AG10803 (cell line): ENCODE measurements around the gene TMEM47.

Source experiments
- DNase-seq: peaks from one replicate; pipeline ENCODE4 v3.0.0; 2010; ENCODE audit warnings: low read depth
- H3K4me3 ChIP-seq: 2 replicates; pipeline ENCODE4 v1.5.1; 2011; ENCODE audit warnings: mild to moderate bottlenecking, low read length, control low read depth
- TF ChIP-seq, protein P1 (sequence below): conservative IDR thresholded peaks from 2 replicates; pipeline ENCODE4 v1.5.1; 2011; ENCODE audit warnings: mild to moderate bottlenecking, low read length, control low read depth, inconsistent platforms

TMEM47 gene

DNA sequence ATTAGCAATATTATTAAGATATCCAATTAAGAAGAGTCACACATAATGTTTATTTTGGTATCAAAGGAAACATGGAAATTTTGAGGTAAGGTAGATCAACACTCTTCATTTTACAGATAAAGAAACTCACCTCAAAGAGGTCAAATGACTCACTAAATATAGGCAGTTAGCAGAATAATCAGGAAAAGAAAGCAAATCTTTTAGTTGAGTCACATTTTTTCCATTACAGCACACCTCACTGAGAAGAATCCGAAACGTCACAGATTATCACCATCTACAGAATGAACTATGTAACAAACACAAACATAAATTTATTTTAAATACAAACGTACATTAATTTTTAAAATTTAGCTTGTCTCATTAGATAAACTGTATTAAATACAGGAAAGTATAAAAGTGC, 70.1 kb downstream of the TMEM47 start:
- no peak overlapping the region for H3K4me3 ChIP-seq
- DNase-seq = no peak
- TF ChIP-seq, protein P1, sequence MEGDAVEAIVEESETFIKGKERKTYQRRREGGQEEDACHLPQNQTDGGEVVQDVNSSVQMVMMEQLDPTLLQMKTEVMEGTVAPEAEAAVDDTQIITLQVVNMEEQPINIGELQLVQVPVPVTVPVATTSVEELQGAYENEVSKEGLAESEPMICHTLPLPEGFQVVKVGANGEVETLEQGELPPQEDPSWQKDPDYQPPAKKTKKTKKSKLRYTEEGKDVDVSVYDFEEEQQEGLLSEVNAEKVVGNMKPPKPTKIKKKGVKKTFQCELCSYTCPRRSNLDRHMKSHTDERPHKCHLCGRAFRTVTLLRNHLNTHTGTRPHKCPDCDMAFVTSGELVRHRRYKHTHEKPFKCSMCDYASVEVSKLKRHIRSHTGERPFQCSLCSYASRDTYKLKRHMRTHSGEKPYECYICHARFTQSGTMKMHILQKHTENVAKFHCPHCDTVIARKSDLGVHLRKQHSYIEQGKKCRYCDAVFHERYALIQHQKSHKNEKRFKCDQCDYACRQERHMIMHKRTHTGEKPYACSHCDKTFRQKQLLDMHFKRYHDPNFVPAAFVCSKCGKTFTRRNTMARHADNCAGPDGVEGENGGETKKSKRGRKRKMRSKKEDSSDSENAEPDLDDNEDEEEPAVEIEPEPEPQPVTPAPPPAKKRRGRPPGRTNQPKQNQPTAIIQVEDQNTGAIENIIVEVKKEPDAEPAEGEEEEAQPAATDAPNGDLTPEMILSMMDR = no peak

DNA sequence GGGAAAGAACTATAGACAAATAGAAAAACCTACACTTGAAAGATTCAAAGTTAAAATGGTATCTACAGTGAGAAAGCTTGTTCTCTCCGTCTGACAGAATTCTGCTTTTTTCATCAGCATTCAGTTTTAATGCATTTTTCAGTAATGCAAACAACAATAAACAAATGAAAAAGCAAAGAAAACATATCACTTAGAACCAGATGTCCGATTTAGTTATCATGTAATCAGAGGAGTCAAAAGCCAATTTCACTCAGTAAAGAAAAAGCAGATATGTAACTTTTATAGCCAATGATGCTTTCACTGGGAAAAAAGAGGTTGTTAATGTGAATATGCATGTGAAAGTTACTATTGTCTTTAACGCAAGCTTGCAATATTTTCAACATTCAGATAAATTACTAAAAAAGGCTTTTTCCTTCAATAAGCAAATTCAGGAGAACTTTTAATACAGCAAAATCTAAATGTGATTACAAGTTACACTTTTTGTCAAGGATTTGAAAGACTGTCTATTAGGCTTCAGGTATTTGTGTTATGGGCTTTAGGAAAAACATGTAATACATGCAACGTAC, 70.7 kb downstream of the TMEM47 start:
- TF ChIP-seq, protein P1 = no peak
- no peak overlapping the region for H3K4me3 ChIP-seq
- DNase-seq = no peak

DNA sequence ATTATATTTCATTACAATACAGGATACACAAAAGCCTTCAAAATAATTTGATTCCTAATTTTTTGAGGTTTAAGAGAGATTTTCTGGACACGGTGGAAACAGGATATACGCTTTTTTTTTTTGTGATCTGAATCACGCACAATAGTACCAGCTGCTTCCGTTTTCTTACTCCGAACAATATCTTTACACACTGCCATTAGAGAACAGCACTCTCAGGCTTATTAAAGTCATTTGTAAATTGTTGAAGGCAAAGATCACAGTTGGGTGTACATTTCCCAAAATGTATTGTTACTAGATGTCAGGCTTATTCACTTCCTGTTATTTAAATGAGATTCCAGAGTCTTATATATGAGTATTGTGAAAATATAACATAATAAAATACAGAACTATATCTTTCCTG, 71.5 kb downstream of the TMEM47 start:
- TF ChIP-seq, protein P1 = no peak
- no peak for DNase-seq
- H3K4me3 ChIP-seq = no peak overlapping the region

DNA sequence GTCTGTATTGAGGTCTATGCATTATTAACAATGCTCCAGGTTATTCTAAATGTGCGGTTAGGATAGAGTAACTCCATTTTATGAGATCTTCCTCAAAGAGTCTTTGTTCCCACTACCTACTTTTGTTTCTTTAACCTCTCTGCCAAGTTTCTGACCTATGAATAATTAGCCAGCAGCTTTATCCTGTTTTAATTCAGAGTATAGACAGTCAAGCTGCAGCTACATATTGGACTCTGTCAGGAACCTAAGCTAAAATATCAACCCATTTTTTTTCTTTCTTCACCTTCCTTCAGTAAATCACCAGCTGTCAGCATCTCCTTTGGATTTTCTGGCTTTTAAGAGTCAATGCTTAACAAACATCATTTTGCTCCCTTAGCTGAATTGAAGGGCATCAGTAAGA, 72.3 kb downstream of the TMEM47 start:
- TF ChIP-seq, protein P1 = no peak
- no peak for DNase-seq
- H3K4me3 ChIP-seq = no peak overlapping the region

DNA sequence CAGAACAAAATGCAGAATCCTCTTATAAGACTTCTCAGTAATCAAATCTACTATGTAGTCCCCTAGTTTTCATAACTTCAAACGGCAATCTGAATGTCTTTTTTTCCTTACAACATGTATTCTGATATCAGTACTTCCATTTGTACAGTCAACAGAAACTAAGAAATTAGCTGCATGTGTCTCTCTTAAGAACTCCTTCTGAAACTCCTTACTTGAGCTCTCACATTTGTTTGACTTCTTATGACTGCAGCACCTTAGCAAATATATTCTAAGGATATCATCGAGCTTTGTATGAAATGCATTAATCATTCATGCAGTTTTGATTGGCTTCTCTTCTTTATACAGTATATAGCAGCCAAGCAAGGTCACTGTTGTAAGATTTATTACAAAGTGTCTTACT, 77.0 kb downstream of the TMEM47 start:
- no peak for DNase-seq
- TF ChIP-seq, protein P1 = no peak
- no peak overlapping the region for H3K4me3 ChIP-seq

- TF ChIP-seq, protein P1 = peak; percentile 54
- DNase-seq = peak; percentile 52
- no peak overlapping the region for H3K4me3 ChIP-seq
Observed at GRCh38 chrX:34578237-34578636, 78.8 kb downstream of the TMEM47 start.
